DMS79 treated with DMSO at 0.1 percent for 48 hours (cell line): ENCODE data around the gene HMG20B.
"Not testable (repeated sequence)": the region's sequence is repeated elsewhere in the genome, so short reads cannot be mapped to it uniquely, and the experiment has no call there.

Experiments
- DNase-seq: peaks from one replicate; lab custom pipeline; 2025; lab: John Stamatoyannopoulos, UW

Gene HMG20B

GRCh38 chr19:3572855-3573161 lies at the start of gene HMG20B:
HMG20B (plus strand) TSS chr19:3572944; CDS start chr19:3573310, 366 bp downstream.
- DNase-seq = no peak

GRCh38 chr19:3523361-3524077 lies 49.2 kb upstream of the HMG20B start:
- no peak for DNase-seq

- DNase-seq = no peak
Measured at GRCh38 chr19:3524078-3524842, 48.5 kb upstream of the HMG20B start.

GRCh38 chr19:3524904-3525451 lies 47.8 kb upstream of the HMG20B start:
- no peak for DNase-seq

- DNase-seq = no peak
Measured at GRCh38 chr19:3526507-3527237, 46.1 kb upstream of the HMG20B start.

- DNase-seq = no peak
Measured at GRCh38 chr19:3527238-3527910, 45.4 kb upstream of the HMG20B start.

- no peak for DNase-seq
Measured at GRCh38 chr19:3528080-3528479, 44.7 kb upstream of the HMG20B start.

GRCh38 chr19:3528539-3529211 lies 44.1 kb upstream of the HMG20B start:
- no peak for DNase-seq

- DNase-seq = not testable (repeated sequence)
Measured at GRCh38 chr19:3529299-3529698, 43.4 kb upstream of the HMG20B start.

GRCh38 chr19:3530389-3530788 lies 42.4 kb upstream of the HMG20B start:
- no peak for DNase-seq

GRCh38 chr19:3531716-3532115 lies 41.0 kb upstream of the HMG20B start:
- DNase-seq = no peak

GRCh38 chr19:3532154-3532786 lies 40.5 kb upstream of the HMG20B start:
- DNase-seq = no peak

GRCh38 chr19:3533033-3533432 lies 39.7 kb upstream of the HMG20B start:
- no peak for DNase-seq

GRCh38 chr19:3533563-3534216 lies 39.1 kb upstream of the HMG20B start:
- DNase-seq = no peak

- no peak for DNase-seq
Measured at GRCh38 chr19:3534375-3535234, 38.1 kb upstream of the HMG20B start.

- no peak for DNase-seq
Measured at GRCh38 chr19:3535235-3535535, 37.6 kb upstream of the HMG20B start.

GRCh38 chr19:3535563-3535965 lies 37.2 kb upstream of the HMG20B start:
- no peak for DNase-seq

- DNase-seq = no peak
Measured at GRCh38 chr19:3535981-3536380, 36.8 kb upstream of the HMG20B start.

GRCh38 chr19:3536429-3537100 lies 36.2 kb upstream of the HMG20B start:
- no peak for DNase-seq
